ENCODE measurements around the gene LTBP1.

- TF ChIP-seq EZH2 (IDR thresholded peaks at IDR 0.05; ENCODE audit: insufficient read depth, poor library complexity, severe bottlenecking), result no peak
- TF ChIP-seq EZH2phosphoT487 (IDR thresholded peaks at IDR 0.05; ENCODE audit: insufficient read depth, low read depth), result no peak
Observed at GRCh38 chr2:33209976-33210375, 263.2 kb downstream of the LTBP1 start.
